GM06990 (cell line): ENCODE data around the gene RIMS4.

ENCODE experiments used
- DNase-seq: peaks from one replicate; pipeline ENCODE4 v3.0.0-alpha.2; 2011; ENCODE audit not compliant: insufficient read length; ENCODE audit errors: extremely low read depth
- H3K27me3 ChIP-seq: replicated peaks from 2 replicates; pipeline ENCODE4 v1.6.0; 2011; ENCODE audit warnings: low read length; ENCODE audit not compliant: control insufficient read depth, insufficient read depth
- H3K36me3 ChIP-seq: 2 replicates; pipeline ENCODE4 v1.5.1; 2011; ENCODE audit warnings: low read length; ENCODE audit not compliant: control insufficient read depth, insufficient read depth
- H3K4me3 ChIP-seq: replicated peaks from 2 replicates; pipeline ENCODE4 v1.5.1; 2011; ENCODE audit warnings: low read depth, mild to moderate bottlenecking, control low read depth, low read length
- CTCF ChIP-seq: IDR thresholded peaks from 2 replicates; pipeline ENCODE4 v1.5.1; 2011; ENCODE audit warnings: low read length, control low read depth, mild to moderate bottlenecking, inconsistent platforms; ENCODE audit not compliant: insufficient read depth, poor library complexity, severe bottlenecking

Gene RIMS4

GRCh38 chr20:44835661-44836221, 25.4 kb upstream of the RIMS4 start:
- no peak for TF ChIP-seq CTCF
- H3K27me3 ChIP-seq = peaks cover 1% of the 10 kb centered on the region; the same call in 1 of the 2 replicates
- no peak for DNase-seq

GRCh38 chr20:44835116-44835515, 24.8 kb upstream of the RIMS4 start:
- no peak for TF ChIP-seq CTCF
- no peaks in the 10 kb centered on the region for H3K36me3 ChIP-seq
- peaks cover 1% of the 10 kb centered on the region; the same call in 1 of the 2 replicates for H3K27me3 ChIP-seq
- H3K4me3 ChIP-seq = no peak overlapping the region
- no peak for DNase-seq

More at GRCh38 chr20:44835661-44836221, 25.4 kb upstream of the RIMS4 start:
- Histone ChIP-seq H3K4me3 (no peak overlapping the region), H3K36me3 (no peaks in the 10 kb centered on the region)

DNA sequence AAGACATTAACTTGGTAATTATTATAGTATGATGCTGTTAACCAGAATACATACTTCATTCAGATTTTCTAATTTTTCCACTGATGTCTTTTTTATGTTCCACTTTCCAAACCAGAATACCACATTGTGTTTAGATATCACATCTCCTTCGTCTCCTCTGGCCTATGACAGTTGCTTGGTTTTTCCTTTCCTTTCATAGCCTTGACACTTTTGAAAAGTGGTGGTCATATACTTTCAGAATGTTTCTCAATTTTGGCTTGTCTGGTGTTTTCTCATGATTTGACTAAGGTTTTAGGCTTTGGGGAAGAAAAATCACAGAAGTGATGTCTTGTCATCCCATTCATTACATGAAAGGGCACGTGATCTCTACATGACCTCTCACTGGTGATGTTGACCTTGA, 24.3 kb upstream of the RIMS4 start:
- Histone ChIP-seq H3K36me3 (no peaks in the 10 kb centered on the region), H3K4me3 (no peak overlapping the region), H3K27me3 (peaks cover 1% of the 10 kb centered on the region; the same call in 1 of the 2 replicates)
- no peak for DNase-seq
- no peak for TF ChIP-seq CTCF

- Histone ChIP-seq H3K36me3 (no peaks in the 10 kb centered on the region), H3K27me3 (peaks cover 1% of the 10 kb centered on the region; the same call in 1 of the 2 replicates), H3K4me3 (no peak overlapping the region)
- no peak for DNase-seq
- no peak for TF ChIP-seq CTCF
Measured at GRCh38 chr20:44833437-44833836, 23.1 kb upstream of the RIMS4 start.

GRCh38 chr20:44832724-44833123, 22.4 kb upstream of the RIMS4 start:
- no peak for DNase-seq
- Histone ChIP-seq H3K36me3 (no peaks in the 10 kb centered on the region), H3K4me3 (no peak overlapping the region), H3K27me3 (0 out of 2 replicates have a peak, but pooled peaks cover 1% of the 10 kb centered on the region)
- TF ChIP-seq CTCF = no peak

GRCh38 chr20:44830995-44831394, 20.6 kb upstream of the RIMS4 start:
- H3K27me3 ChIP-seq = no peaks in the 10 kb centered on the region
- TF ChIP-seq CTCF = no peak
- DNase-seq = no peak
- no peaks in the 10 kb centered on the region for H3K36me3 ChIP-seq
- H3K4me3 ChIP-seq = no peak overlapping the region
